Fibroblast of gingiva (primary cell): Measurements from ENCODE around the gene USP37.
"Not testable (repeated sequence)": the region's sequence is repeated elsewhere in the genome, so short reads cannot be mapped to it uniquely, and the experiment has no call there.

Source experiments
- DNase-seq: peaks from one replicate; pipeline ENCODE4 v3.0.0-alpha.2; 2011; ENCODE audit warnings: low read depth

Gene USP37

DNA sequence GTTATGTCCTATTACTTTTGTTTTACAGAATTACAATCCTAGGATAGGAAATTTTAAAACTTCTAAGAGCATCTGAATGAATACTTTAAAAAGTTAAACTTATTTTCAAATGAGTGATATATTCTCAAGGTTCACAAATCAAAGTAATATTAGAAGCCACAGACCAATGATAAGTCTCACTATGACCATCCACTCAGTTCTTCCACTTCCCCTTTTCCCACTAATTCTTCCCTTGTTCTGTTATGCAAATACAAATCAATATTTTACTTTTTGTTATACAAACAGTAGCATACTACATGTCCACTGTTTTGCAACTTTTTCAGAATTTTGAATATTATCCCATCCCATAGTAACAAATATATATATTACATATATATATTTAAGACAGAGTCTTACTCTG lies 20.2 kb downstream of the USP37 start:
- DNase-seq = no peak

DNA sequence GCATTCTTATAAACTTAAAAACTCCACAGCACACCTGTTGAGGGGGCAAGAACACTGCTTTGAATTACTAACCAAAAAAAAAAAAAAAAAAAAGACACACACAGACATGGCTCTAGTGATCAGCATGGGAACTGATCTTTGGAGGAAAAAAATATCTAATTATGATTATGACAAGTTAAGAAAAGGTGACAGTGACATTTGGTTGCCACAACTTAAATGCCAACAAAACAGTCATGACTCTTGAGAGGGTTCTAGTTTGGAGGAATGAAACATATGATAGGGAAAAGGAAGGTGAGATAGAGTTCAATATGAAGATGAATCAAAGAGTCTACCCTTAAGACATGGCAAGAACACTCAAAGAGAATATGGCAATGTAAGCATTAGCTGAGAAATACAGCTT lies 20.6 kb downstream of the USP37 start:
- no peak for DNase-seq

DNA sequence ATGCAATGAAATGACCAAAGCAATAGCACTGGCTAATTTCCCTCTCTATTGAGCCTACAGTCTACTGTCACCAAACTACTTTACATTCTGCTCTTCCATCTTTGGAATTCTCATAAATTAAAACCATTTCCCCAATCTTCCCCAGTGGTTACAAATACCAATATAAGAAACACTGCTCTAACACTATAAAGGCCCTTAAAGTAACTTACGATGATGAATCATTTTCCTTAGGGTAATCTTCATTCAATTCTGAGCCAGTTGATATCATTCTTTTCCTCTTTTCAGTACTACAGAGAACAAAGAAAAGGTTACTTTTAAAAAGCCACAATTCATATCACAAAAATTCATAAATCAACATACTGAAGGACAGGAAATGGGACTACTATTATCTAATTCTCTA lies 22.1 kb downstream of the USP37 start:
- no peak for DNase-seq

DNA sequence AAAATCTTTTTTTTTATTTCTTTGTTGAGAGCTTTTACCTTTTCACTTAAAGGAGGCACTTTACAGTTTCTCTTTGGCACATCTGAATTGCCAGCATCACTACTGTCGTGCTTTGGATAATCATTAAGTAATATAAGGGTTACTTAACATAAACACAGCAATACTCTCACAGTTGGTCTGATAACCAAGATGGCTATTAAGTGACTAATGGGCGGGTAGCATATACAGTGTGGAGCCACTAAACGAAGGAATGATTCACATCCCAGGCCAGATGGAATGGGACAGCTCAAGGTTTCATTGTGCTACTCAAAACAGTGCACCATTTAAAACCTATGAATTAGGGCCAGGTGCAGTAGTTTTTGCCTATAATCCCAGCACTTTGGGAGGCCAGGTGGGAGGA lies 28.1 kb downstream of the USP37 start:
- no peak for DNase-seq

DNA sequence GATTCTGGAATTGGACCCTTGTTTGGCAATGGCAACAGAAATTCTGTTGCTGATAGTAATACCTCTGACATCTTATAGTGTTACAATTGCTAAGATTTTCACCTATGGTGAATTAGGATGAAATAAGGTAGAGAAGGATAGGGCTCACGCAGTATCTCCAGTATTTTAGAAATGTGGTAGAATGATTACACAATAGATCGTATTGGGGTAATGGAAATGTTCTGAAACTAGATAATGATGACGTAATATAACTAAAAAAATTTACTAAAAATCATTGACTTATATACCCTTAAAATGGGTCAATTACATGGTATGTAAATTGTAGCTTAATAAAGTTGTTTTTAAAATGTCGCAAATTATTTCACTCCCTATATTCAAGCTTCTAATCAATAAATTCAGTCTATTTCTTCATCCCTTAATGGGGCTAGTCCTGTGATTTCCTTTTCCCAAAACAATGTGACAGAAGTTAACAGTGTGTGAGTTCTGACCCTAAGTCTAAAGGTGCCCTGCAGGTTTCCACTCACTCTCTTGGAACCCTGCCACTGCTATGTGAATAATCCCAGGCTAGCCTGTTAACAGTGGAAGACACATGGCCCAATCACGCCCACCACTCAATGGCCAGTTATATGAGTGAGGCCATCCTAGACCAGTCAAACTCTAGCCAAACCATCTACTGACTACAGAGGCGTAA lies 31.2 kb downstream of the USP37 start:
- no peak for DNase-seq

DNA sequence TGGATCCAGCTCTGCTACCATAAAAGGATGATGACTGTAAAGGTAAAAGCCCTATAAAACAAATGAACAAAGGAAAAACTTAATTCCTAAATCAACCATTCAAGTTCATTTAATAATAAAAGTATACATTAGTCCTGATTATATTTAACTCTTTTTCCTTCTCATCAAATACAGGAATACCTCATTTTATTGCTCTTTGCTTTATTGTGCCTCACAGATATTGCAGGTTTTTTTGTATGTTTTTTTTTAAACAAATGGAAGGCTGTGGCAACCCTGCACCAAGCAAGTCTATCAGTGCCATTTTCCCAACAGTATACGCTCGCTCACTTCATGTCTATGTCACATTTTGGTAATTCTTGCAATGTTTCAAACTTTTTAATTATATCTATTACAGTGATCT lies 38.2 kb downstream of the USP37 start:
- no peak for DNase-seq

DNA sequence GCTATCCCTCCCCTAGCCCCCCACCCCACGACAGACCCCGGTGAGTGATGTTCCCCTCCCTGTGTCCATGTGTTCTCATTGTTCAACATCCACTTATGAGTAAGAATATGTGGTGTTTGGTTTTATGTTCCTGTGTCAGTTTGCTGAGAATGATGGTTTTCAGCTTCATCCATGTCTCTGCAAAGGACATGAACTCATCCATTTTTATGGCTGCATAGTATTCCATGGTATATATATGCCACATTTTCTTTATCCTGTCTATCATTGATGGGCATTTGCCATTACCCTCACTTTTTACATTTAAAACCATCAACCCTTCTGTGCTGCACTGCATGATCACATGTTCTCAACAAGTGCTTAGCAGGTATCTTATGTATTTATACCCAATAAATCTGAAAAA lies 39.7 kb downstream of the USP37 start:
- not testable (repeated sequence) for DNase-seq

DNA sequence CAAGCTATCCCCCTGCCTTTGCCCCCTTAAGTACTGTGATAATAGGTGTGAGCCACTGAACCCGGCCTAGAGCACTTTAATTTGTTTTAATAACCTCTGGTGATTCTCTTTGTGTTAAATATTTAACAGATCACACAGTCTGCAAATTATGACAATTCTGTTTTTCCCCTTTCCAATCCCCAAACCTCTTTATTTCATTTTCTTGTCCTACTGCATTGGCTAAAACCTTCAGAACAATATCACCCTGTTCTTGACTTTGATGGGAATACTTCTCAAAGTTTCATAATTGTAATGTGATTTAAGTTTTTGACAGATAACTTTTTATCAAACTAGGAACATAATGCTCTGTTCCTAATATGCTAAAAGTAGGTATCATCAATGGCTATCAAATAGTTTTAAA lies 44.5 kb downstream of the USP37 start:
- no peak for DNase-seq

DNA sequence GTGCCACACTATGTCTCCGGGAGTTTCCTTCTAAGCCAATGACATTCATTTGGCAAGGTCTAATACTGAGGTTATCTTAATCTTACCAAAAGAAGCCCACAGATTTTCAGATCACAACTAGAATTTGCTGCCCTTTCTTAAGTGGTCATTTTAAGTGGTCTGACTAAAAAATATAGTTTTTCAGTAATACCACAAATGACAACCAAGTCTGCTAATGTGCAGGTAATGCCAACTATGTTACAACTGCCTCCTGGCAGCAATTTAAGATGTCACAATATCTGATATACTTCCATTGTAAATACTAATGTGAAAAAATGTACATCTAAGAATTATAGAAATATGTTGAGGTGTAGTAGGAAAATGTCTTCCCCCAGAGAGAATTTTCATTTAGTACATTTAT lies 49.3 kb downstream of the USP37 start:
- DNase-seq = no peak

DNA sequence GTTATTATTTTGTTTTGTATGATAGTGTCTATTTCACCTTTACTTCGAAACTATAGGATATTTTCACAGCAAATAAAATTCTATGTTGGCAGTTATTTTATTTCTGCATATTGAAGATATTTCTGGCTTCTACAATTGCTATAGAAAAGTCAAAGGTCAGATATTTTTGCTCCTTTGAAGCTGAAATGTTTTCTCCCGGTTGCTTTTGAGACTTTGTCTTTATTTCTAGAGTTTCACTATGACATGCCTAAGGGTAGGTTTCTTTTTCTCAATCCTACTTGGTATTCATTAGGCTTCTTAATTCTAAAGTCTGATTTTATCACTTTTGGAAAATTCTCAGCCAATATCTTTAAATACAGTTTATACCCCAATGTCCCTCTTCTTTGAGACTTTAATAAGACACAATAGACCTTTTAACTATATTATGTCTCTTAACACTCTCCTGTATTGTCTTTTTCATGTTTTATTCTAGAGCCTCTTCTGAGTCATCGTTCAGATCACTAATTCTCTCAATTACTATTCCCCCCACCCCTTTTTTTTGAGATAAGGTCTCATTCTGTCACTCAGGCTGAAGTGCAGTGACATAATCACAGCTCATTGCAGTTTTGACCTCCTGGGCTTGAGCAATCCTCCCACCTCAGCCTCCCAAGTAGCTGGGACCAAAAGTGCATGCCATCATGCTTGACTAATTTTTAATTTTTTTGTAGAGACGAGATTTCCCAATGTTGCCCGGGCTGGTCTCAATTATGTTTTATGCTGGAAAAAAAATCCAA lies 50.5 kb downstream of the USP37 start:
- peak; percentile 68 for DNase-seq

DNA sequence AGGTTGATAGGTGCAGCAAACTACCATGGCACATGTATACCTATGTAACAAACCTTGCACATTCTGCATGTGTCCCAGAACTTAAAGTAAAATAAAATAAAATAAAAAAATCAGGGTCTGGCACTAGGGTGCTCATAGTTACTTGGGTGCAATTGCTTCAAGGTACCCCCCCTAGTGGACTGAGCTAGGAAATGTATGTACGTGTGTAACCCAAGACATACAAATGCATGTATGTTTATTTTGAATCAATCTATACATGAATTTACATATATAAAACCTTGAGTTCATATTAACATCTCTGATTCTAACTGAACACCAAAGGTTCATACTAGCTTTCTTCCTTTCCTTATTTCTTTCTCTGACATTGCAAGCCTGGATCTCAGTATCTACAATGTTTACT lies 51.5 kb downstream of the USP37 start:
- DNase-seq = no peak

DNA sequence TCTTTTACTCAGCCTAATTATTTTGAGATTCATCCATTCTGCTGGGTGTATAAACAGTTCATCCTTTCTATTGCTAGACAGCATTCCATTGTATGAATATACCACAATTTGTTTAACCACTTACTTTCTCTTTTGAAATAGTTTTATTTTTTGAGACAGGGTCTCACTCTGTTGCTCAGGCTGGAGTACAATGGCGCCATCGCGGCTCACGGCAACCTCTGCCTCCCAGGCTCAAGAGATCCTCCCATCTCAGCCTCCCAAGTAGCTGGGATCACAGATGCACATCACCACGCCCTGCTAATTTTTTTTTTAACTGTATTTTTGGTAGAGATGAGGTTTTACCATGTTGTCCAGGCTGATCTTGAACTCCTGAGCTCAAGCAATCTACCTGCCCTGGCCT lies 54.5 kb downstream of the USP37 start:
- no peak for DNase-seq

DNA sequence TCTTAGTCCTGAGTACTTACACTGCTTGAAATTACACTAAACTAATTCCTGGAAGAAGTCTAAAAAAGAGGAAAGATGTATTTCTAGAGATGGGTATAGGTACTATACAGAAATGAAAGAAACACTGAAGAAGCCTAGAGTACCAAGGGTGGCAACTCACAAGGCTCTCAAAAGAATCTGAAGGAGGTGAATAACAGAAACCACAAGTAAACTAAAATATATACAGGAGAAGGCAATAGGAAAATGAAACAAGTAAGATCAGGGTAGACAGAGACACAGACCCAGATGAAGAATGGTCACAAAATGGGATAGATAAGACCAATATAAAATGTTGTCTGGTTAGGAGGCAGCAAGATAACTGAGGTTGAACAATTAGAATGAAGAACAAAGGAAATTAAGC lies 59.9 kb downstream of the USP37 start:
- no peak for DNase-seq

DNA sequence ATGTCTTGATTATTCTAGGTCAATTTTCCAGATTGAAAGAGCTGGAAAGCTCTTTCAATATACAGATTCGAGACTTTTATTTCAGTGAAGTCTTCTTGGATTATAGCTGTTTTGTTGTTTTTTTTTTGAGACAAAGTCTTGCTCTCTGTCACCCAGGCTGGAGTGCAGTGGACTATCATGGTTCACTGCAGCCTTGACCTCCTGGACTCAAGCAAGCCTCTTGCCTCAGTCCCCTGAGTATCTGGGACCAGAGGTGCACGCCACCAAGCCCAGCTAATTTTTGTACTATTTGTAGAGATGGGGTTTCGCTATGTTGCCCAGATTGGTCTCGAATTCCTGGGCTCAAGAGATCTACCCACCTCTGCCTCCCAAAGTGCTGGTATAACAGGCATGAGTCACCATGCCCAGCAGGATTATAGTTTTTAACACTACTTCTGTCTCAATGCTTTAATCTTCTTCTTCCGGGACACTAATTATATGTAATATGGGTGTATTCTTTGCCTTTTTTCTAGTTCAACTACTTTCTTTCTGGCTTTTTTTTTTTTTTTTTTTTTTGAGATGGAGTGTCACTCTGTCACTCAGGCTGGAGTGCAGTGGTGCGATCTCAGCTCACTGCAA lies 62.3 kb downstream of the USP37 start:
- DNase-seq = no peak

DNA sequence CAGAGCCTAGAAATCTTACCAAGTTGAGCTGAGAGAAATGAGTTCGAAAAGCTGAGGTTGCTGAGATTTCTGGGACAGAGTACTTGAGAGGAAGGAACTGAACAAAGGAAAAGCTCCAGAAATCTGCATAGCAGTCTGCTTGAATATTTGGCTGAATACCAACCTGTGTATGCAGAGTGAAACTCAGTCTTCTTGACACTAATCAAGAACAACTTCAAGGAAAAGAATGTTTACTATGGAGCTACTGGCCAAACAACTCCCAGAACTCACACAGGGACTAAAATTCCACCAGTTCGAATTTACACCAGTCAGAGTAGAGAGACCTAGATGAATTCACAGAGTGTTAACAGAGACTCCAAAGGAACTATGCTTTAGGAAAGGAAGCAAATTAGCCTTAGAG lies 66.5 kb downstream of the USP37 start:
- peak; percentile 71 for DNase-seq

DNA sequence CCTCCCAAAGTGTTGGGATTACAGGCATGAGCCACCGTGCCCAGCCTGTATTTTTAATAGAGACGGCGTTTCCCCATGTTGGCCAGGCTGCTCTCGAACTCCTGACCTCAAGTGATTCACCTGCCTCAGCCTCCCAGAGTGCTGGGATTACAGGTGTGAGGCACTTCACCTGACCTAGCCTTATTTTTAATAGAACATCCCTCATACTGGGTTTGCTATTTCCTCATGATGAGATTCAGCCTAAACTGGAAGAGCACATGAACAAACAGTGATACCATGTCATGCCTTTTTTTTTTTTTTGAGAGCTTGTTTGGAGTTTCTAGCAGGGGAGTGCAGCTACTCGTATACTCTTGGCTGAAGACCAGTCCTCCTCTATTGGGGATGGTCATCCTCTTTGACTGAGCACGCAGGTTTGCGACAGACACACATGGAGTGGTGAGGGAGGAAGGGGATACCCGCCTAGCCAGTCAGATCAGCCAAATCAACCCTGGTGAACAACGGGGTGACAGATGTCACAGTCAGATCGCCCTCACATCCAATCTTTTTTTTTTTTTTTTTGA lies 67.6 kb downstream of the USP37 start:
- DNase-seq = no peak

DNA sequence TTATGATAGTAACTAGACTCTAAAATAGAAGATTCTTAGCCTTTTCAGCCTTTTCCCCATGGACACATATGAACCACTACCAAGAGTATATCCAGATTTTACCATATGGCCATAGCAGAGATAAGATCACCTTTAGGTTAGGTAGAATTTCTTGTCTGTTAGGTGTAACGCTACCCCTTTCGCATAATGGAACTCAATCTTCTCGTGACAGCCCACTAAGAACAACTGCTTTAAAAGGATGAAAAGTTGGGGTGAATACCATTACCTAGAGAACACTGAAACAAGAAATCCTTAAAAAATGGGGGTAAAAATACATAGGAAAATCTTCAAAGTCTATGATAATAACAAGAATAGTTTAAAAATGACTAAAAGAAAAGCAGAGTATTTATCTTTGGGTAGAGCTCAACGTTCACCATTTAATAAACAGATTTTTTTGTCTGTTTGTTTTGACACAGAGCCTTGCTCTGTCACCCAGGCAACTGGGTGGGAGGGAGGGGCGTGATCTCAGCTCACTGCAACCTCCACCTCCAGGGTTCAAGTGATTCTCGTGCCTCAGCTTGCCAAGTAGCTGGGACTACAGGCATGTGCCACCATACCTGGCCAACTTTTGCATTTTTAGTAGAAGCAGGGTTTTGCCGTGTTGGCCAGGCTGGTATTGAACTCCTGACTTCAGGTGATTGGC lies 82.0 kb downstream of the USP37 start:
- no peak for DNase-seq

DNA sequence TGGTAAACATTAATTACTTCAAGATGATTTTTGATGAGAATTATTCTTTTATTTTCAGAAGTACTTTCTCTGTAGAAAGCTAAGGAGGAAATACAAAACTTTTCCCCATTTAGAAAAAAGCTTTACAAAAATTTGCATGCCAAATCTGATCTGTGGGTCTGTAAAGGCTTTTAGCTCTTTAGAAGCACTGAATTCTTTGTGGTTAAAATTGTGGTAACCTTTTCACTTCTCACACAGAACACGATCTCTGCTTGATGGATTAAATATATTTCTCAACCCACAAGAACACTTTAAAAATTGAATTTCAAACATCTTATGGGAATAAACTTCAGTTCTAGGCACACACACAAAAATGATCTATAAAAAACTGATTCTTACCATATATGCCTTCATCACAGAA lies 85.5 kb downstream of the USP37 start:
- no peak for DNase-seq

DNA sequence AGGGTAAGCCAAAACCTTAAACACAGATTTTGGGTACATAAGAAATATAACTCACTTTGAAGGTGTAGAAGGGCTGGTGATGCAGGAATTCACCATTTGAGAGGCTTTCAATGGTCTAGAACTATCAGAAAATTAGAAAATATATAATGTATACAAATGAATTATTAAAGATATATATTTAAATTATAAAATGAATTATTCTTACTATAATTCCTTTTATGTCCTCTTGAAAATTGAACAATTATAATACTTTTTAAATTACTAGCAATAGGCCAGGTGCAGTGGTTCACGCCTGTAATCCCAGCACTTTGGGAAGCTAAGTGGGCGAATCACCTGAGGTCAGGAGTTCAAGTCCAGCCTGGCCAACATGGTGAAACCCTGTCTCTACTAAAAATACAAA lies 88.6 kb downstream of the USP37 start:
- no peak for DNase-seq

DNA sequence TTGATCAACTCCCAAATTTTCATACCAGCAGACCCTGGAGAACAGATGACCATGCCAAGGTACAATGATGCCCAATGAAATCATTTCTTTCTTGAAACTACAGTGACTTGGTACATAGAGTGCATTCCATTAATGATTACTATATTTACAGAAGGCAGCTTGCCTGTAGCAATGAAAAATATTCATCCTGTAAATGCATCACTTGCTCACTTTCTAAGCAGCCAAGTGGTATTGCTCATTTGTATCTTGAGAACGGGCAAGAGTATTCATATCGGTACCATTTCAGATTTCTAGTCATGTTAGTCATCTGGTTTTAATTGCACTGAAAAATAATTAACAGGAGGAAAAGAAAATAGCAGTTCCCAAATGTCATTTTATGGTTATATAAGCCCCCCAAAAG lies 89.6 kb downstream of the USP37 start:
- DNase-seq = peak; percentile 63

DNA sequence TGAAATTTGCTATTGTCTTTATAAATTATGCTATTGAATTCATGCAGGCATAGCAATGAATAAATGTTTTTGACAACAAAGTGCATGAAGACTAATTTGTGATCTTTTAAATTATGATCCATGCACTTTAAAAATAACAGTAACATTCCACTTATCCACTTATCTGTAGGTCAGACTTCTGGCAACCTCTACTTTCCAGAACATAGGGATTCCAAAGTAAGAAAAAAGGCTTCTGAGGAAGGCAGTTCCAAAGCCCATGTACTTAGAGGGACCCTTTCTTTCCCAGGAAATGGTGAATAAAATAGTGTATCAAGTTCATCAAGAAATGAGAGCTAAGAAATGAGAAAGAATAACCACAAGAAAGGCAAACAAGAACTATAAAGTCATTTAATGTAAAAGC lies 90.9 kb downstream of the USP37 start:
- DNase-seq = no peak

DNA sequence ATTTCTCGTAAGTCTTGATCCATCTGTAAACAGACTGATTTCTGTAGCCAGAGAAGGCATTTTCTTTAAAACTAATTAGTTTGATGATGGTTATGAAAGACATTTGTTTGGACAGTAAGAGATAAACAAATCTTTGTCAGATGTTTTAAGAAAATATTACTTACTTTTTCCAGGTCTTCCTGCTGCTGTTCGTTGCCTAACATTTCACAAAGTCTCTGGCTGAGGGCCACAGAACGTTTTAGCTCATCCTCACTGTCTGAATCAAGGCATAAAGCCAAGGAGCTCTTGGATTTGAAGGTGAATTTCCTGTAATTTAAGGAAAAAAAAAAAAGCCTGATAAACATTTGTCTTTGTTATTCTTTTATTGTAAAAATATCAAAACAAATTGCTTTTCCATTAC lies 91.5 kb downstream of the USP37 start:
- peak; percentile 76 for DNase-seq

DNA sequence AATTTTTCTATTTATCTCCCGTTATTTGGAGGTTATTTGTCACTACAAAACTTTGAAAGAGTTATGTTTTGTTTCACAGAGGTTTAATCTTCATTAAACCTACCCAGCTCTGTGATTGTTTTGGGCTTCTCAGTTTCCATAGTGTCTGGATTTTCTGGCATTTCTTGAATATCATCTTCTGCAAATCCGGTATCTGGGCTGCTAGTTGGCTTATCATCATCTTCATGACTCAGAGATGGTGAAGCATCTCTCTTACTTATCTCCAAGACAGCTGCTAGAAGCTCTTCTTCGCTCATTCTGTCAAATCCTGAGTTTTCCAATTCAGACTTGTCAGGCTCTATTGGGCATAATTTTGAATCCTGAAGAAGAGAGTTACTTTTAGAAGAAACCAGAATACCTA lies 93.6 kb downstream of the USP37 start:
- DNase-seq = no peak
